ENCODE results near the gene FMO5.
"Not testable (repeated sequence)": the region's sequence is repeated elsewhere in the genome, so short reads cannot be mapped to it uniquely, and the experiment has no call there.

Gene FMO5

GRCh38 chr1:147238925-147239820, 14.0 kb upstream of the FMO5 start:
- DNase-seq: no peak

GRCh38 chr1:147238053-147238902, 13.1 kb upstream of the FMO5 start:
- no peak for DNase-seq

GRCh38 chr1:147236959-147237791, 12.0 kb upstream of the FMO5 start:
- DNase-seq: no peak

GRCh38 chr1:147236448-147236847, 11.3 kb upstream of the FMO5 start:
- no peak for DNase-seq

GRCh38 chr1:147235822-147236221, 10.7 kb upstream of the FMO5 start:
- DNase-seq: no peak

GRCh38 chr1:147233903-147234302, 8.8 kb upstream of the FMO5 start:
- DNase-seq: not testable (repeated sequence)

GRCh38 chr1:147231032-147231431, 5.9 kb upstream of the FMO5 start:
- DNase-seq: not testable (repeated sequence)

GRCh38 chr1:147223740-147224615, 1.2 kb downstream of the FMO5 start:
- no peak for DNase-seq

GRCh38 chr1:147218606-147219005, 6.5 kb downstream of the FMO5 start:
- DNase-seq: peak; percentile 35 to 75 (median 68)

GRCh38 chr1:147217141-147217540, 8.0 kb downstream of the FMO5 start:
- peak; percentile 41 to 64 (median 61) for DNase-seq

- peak in 1 of 3 donors; percentile 53 for DNase-seq
Measured at GRCh38 chr1:147216124-147216523, 9.0 kb downstream of the FMO5 start.

GRCh38 chr1:147215540-147215916, 9.6 kb downstream of the FMO5 start:
- DNase-seq: no peak

- DNase-seq: no peak
Measured at GRCh38 chr1:147214842-147215539, 10.1 kb downstream of the FMO5 start.

- peak in 1 of 3 donors; percentile 36 for DNase-seq
Measured at GRCh38 chr1:147214325-147214724, 10.8 kb downstream of the FMO5 start.

- DNase-seq: no peak
Measured at GRCh38 chr1:147213271-147213670, 11.9 kb downstream of the FMO5 start.

GRCh38 chr1:147211577-147211976, 13.6 kb downstream of the FMO5 start:
- DNase-seq: no peak

- no peak for DNase-seq
Measured at GRCh38 chr1:147210987-147211386, 14.2 kb downstream of the FMO5 start.

- no peak for DNase-seq
Measured at GRCh38 chr1:147209825-147210821, 15.0 kb downstream of the FMO5 start.

GRCh38 chr1:147208619-147209018, 16.5 kb downstream of the FMO5 start:
- no peak for DNase-seq

GRCh38 chr1:147207192-147207591, 17.9 kb downstream of the FMO5 start:
- no peak for DNase-seq

Data from suppressor macrophage treated with lipopolysaccharide for 1 hour (primary cell).